CD4-positive, CD25-positive, alpha-beta regulatory T cell (primary cell): ENCODE measurements around the gene WDR64. TPM values are rescaled to one million over a fixed set of nuclear protein-coding genes. Genes with fewer than 3 reads are reported as not detected.

Experiments
- ATAC-seq, 2 donors: fragments of 150-1000 bp; cut with Tn5 transposase; one replicate each; pipeline ENCODE4 v1.10.0; 2021; ENCODE audit warnings: low read depth in 2 of 2, moderate number of reproducible peaks in 2 of 2, moderate library complexity in 1 of 2
- DNase-seq, 3 donors: peaks; one replicate each; pipeline versions ENCODE4 v3.0.0 to v3.0.0-alpha.2; 2012 to 2022; ENCODE audit warnings: mixed read lengths in 1 of 3
- H3K27ac ChIP-seq: one replicate; pipeline ENCODE4 v1.7.0; 2013; ENCODE audit warnings: mild to moderate bottlenecking, low read length; ENCODE audit not compliant: insufficient read depth, poor library complexity, severe bottlenecking
- H3K27me3 ChIP-seq: one replicate; pipeline ENCODE4 v1.7.0; 2013; ENCODE audit warnings: low read length; ENCODE audit not compliant: control insufficient read depth, insufficient read depth
- H3K36me3 ChIP-seq: one replicate; pipeline ENCODE4 v1.7.0; 2013; ENCODE audit warnings: mild to moderate bottlenecking, low read length, moderate library complexity; ENCODE audit not compliant: control insufficient read depth, insufficient read depth
- H3K4me1 ChIP-seq: 2 replicates; pipeline ENCODE4 v1.7.0; 2013; ENCODE audit warnings: mild to moderate bottlenecking, low read length; ENCODE audit not compliant: insufficient read depth, control insufficient read depth, poor library complexity, severe bottlenecking
- H3K4me3 ChIP-seq: one replicate; pipeline ENCODE4 v1.7.0; 2013; ENCODE audit warnings: low read depth, mild to moderate bottlenecking, low read length, moderate library complexity
- H3K9me3 ChIP-seq, 2 experiments: 1 replicate in 1 of 2; 2 replicates in 1 of 2; pipeline ENCODE4 v1.7.0; 2013; ENCODE audit warnings: low read length in 2 of 2, mild to moderate bottlenecking in 1 of 2, moderate library complexity in 1 of 2; ENCODE audit not compliant: control insufficient read depth in 2 of 2
- H3K27ac Mint-ChIP-seq, 3 donors: one replicate each; pipeline ENCODE4 v1.8.0; 2020 to 2022; ENCODE audit warnings: mild to moderate bottlenecking in 3 of 3, mixed read lengths in 3 of 3, moderate library complexity in 2 of 3
- H3K27me3 Mint-ChIP-seq: one replicate; pipeline ENCODE4 v1.8.0; 2022; ENCODE audit warnings: mild to moderate bottlenecking, mixed read lengths
- H3K36me3 Mint-ChIP-seq: one replicate; pipeline ENCODE4 v1.8.0; 2020; ENCODE audit warnings: mixed read lengths
- H3K4me1 Mint-ChIP-seq, 4 donors: one replicate each; pipeline ENCODE4 v1.8.0; 2020 to 2022; ENCODE audit warnings: mixed read lengths in 4 of 4, mild to moderate bottlenecking in 1 of 4
- H3K4me3 Mint-ChIP-seq, 4 donors: one replicate each; pipeline ENCODE4 v1.8.0; 2020 to 2022; ENCODE audit warnings: mild to moderate bottlenecking in 4 of 4, mixed read lengths in 4 of 4, moderate library complexity in 3 of 4
- H3K9me3 Mint-ChIP-seq, 7 donors: one replicate each; pipeline ENCODE4 v1.8.0; 2020 to 2022; ENCODE audit warnings: mixed read lengths in 7 of 7, mild to moderate bottlenecking in 3 of 7, moderate library complexity in 2 of 7
- polyA plus RNA-seq, 4 donors: library from polyadenylated mRNA; unstranded; fragments of 300-500 nt; fragmentation: Illumina TruSeq; gene quantifications; one replicate each; pipeline ENCODE4 v1.2.3, GENCODE V29; 2021
- total RNA-seq: library from RNA; stranded (reverse); gene quantifications from one replicate; pipeline ENCODE4 v1.2.3, GENCODE V29; 2022

The WDR64 gene
- total and polyA plus RNA-seq, 5 donors from 2014 or later = 0.08 to 1.00 (median 0.35) TPM; not detected in 2

DNA sequence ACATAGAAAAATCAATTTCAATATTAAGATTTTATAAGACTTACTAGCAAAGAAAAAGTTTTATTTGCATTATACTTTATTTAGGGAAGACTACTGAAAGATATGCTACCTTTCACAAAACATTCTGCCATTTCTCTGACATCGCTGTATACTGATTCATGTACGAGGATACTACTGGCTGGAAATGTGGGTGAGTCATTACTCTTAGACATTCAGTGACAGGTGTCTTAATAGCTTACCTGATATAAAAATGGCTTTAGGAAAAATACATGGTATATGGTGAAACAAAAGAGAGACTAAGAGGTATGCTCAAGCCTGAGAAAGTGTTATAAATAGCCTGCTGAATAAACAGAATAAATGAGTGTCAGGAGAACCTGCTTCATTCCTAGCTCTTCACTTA is 122.9 kb downstream of the WDR64 start:
- Mint-ChIP-seq H3K36me3 (no peaks in the 10 kb centered on the region), H3K27ac (no peak overlapping the region), H3K4me3 (no peak overlapping the region), H3K9me3 (peaks cover 0 to 3% (median 0%) of the 10 kb centered on the region in 7 donors), H3K27me3 (peaks cover 12% of the 10 kb centered on the region), H3K4me1 (no peaks in the 10 kb centered on the region)
- H3K9me3 ChIP-seq = no peaks in the 10 kb centered on the region
- DNase-seq (no peak), ATAC-seq (no peak)
- no peak overlapping the region for H3K4me3 ChIP-seq
- no peaks in the 10 kb centered on the region for H3K4me1 ChIP-seq
- no peak overlapping the region for H3K27ac ChIP-seq
- no peaks in the 10 kb centered on the region for H3K36me3 ChIP-seq
- H3K27me3 ChIP-seq = no peaks in the 10 kb centered on the region

DNA sequence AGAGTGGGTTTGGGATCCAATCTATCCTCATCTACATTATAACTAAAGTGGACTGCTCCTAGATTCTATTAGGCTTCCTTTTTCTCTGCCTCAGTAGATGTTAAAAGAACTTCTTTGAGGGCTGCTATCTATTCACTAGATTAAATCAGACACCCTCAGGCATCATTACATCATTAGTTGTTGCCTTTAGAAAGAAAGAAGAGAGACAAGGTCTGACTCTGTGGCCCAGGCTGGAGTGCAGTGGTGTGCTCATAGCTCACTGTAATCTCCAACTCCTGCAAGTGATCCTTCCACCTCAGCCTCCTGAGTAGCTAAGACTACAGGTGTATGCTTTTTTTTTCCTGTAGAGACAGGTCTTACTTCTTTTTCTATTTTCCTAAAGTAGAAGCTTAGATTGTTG is 124.8 kb downstream of the WDR64 start:
- Histone ChIP-seq H3K27ac (no peak overlapping the region), H3K4me3 (no peak overlapping the region), H3K27me3 (no peaks in the 10 kb centered on the region), H3K36me3 (no peaks in the 10 kb centered on the region), H3K9me3 (no peaks in the 10 kb centered on the region), H3K4me1 (no peaks in the 10 kb centered on the region)
- DNase-seq (no peak), ATAC-seq (no peak)
- H3K4me3 Mint-ChIP-seq = no peak overlapping the region
- peaks cover 0 to 3% (median 0%) of the 10 kb centered on the region in 7 donors for H3K9me3 Mint-ChIP-seq
- peaks cover 12% of the 10 kb centered on the region for H3K27me3 Mint-ChIP-seq
- no peaks in the 10 kb centered on the region for H3K36me3 Mint-ChIP-seq
- H3K27ac Mint-ChIP-seq = no peak overlapping the region
- H3K4me1 Mint-ChIP-seq = no peaks in the 10 kb centered on the region

DNA sequence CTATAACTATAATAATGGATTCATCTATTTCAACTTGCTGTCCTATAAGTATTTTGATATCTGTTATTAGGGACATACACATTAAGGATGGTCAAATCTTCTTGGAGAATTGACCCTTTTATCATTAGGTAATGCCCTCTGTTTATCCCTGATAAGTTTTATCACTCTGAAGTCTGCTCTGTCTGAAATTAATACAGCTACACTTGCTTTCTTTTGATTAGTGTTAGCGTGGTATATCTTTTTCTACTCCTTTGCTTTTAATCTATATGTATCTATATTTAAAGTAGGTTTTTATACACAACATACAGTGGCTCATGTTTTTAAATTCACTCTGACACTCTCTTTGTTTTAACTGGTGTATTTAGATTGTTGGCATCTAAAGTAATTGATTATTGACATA is 126.0 kb downstream of the WDR64 start:
- Mint-ChIP-seq H3K9me3 (peaks cover 0 to 3% (median 0%) of the 10 kb centered on the region in 7 donors), H3K36me3 (no peaks in the 10 kb centered on the region), H3K27me3 (peaks cover 16% of the 10 kb centered on the region), H3K27ac (no peak overlapping the region), H3K4me3 (no peak overlapping the region), H3K4me1 (no peaks in the 10 kb centered on the region)
- no peak overlapping the region for H3K4me3 ChIP-seq
- no peaks in the 10 kb centered on the region for H3K27me3 ChIP-seq
- DNase-seq (no peak), ATAC-seq (no peak)
- H3K9me3 ChIP-seq = no peaks in the 10 kb centered on the region
- no peaks in the 10 kb centered on the region for H3K36me3 ChIP-seq
- no peaks in the 10 kb centered on the region for H3K4me1 ChIP-seq
- H3K27ac ChIP-seq = no peak overlapping the region

DNA sequence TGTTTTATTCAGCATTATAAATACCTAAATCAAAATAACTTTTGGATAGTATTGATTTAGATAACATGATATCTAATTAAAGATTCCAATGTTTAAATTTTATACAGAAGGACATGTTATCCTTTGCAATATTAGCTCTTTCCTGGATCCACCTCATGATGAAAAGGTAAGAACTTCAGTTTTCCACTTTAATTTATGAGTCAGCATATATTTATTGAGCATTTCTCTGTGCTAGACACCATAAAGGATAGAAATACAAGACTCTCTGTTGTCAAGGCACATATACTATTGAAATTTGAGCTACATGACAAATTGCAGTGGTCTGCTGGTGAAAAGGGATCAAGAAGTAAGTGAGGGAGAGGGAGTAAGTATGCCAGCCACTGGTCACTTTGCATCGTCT is 127.8 kb downstream of the WDR64 start:
- Mint-ChIP-seq H3K27ac (no peak overlapping the region), H3K27me3 (peaks cover 16% of the 10 kb centered on the region), H3K4me3 (no peak overlapping the region), H3K9me3 (peaks cover 0 to 3% (median 0%) of the 10 kb centered on the region in 7 donors), H3K36me3 (no peaks in the 10 kb centered on the region), H3K4me1 (no peaks in the 10 kb centered on the region)
- no peaks in the 10 kb centered on the region for H3K27me3 ChIP-seq
- ATAC-seq (no peak), DNase-seq (no peak)
- H3K36me3 ChIP-seq = no peaks in the 10 kb centered on the region
- no peaks in the 10 kb centered on the region for H3K9me3 ChIP-seq
- H3K4me3 ChIP-seq = no peak overlapping the region
- H3K4me1 ChIP-seq = no peaks in the 10 kb centered on the region
- H3K27ac ChIP-seq = no peak overlapping the region

DNA sequence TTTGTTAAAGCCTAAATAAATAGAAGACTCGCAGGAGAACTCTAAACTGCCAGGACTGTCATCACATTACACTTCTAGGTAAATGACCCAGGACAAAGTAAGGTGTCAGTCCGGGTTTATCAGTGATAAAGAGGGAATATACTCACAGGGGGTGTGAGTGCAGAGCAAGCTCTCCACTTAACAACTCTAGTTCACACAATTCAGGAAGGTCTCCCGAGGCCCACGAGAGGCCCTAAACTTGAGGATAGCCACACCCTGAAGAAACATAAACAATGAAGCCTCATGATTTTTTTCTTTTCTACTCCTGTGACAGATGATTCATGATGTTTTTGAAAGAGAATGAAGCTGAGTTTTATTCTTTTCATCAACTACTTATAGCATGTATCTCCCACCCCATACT is 130.3 kb downstream of the WDR64 start:
- no peaks in the 10 kb centered on the region for H3K9me3 ChIP-seq
- H3K4me3 ChIP-seq = no peak overlapping the region
- Mint-ChIP-seq H3K4me1 (no peaks in the 10 kb centered on the region), H3K27ac (no peak overlapping the region), H3K36me3 (no peaks in the 10 kb centered on the region), H3K27me3 (peaks cover 16% of the 10 kb centered on the region), H3K9me3 (peaks cover 0 to 3% (median 0%) of the 10 kb centered on the region in 7 donors), H3K4me3 (peak overlapping the region in 1 of 4 donors; percentile 62)
- H3K4me1 ChIP-seq = no peaks in the 10 kb centered on the region
- DNase-seq = no peak
- H3K36me3 ChIP-seq = no peaks in the 10 kb centered on the region
- no peaks in the 10 kb centered on the region for H3K27me3 ChIP-seq
- ATAC-seq = no peak
- no peak overlapping the region for H3K27ac ChIP-seq

DNA sequence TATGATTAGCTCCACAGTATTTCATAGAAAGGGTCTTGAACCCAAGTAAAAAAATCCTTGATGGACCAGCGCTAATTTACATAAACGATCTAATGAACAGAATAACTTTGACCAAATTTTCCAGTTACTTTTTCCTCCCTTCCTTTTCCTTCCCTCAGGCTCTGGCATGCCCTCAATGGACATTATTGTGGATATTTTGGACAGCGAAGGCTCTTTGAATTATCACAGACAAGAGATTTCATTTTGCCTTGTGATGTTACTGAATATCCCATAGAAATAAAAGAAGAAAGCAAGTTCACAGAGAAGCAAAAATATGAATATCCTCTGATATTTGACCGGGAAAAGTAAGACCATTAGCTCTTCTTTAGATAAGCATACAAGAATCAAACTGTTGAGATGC is 135.6 kb downstream of the WDR64 start:
- H3K9me3 ChIP-seq = no peaks in the 10 kb centered on the region
- Mint-ChIP-seq H3K4me3 (no peak overlapping the region), H3K27ac (no peak overlapping the region), H3K27me3 (peaks cover 4% of the 10 kb centered on the region), H3K4me1 (no peaks in the 10 kb centered on the region), H3K36me3 (no peaks in the 10 kb centered on the region), H3K9me3 (peaks cover 0 to 3% (median 0%) of the 10 kb centered on the region in 7 donors)
- H3K4me1 ChIP-seq = no peaks in the 10 kb centered on the region
- no peaks in the 10 kb centered on the region for H3K36me3 ChIP-seq
- DNase-seq = no peak
- H3K27me3 ChIP-seq = no peaks in the 10 kb centered on the region
- no peak overlapping the region for H3K4me3 ChIP-seq
- H3K27ac ChIP-seq = no peak overlapping the region
- ATAC-seq = no peak

DNA sequence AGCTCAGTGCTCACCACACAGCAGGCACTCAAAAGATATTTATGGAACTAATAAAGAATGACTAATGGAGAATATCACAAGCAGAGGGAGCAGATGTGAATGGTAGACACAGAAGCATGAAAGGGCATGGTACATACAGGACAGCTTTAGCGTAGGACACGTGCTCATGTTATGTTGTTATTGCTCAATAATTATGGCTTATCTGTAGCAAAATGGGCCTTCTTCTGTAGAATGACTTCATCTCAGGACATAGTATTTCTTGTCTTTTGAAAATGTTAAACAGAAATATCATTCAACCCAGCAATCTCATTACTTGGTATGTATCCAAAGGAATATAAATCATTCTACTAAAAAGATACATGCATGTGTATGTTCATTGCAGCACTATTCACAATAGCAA is 137.0 kb downstream of the WDR64 start:
- H3K36me3 ChIP-seq = no peaks in the 10 kb centered on the region
- H3K4me1 ChIP-seq = no peaks in the 10 kb centered on the region
- no peak overlapping the region for H3K27ac ChIP-seq
- H3K36me3 Mint-ChIP-seq = no peaks in the 10 kb centered on the region
- H3K9me3 ChIP-seq = no peaks in the 10 kb centered on the region
- H3K4me3 ChIP-seq = no peak overlapping the region
- DNase-seq (no peak), ATAC-seq (no peak)
- H3K27me3 ChIP-seq = no peaks in the 10 kb centered on the region
- H3K4me3 Mint-ChIP-seq = no peak overlapping the region
- no peaks in the 10 kb centered on the region for H3K27me3 Mint-ChIP-seq
- H3K4me1 Mint-ChIP-seq = no peaks in the 10 kb centered on the region
- H3K27ac Mint-ChIP-seq = no peak overlapping the region
- peaks cover 0 to 3% (median 0%) of the 10 kb centered on the region in 7 donors for H3K9me3 Mint-ChIP-seq

DNA sequence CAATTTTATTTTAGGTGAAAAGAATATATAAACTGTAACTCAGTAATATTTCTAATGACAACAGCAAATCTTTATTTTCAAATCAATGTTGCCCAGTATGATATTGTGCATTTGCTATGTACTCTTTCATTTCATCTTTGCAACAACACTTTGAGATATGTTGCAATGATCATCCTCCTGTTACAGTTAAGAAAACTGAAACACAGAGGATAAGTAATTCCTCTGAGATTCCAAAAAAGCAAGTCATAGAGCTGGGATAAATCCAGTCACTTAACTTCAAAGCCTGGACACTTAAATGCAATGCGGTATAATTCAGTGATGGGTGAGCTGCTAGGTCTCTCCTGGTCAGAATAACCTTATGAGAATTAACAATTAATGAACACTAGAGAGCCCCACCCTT is 147.3 kb downstream of the WDR64 start:
- no peak for ATAC-seq
- Mint-ChIP-seq H3K4me3 (no peak overlapping the region), H3K27me3 (peaks cover 7% of the 10 kb centered on the region), H3K4me1 (peaks cover 0 to 2% (median 0%) of the 10 kb centered on the region in 4 donors), H3K27ac (no peak overlapping the region), H3K9me3 (peaks cover 0 to 2% (median 0%) of the 10 kb centered on the region in 7 donors), H3K36me3 (no peaks in the 10 kb centered on the region)
- Histone ChIP-seq H3K36me3 (no peaks in the 10 kb centered on the region), H3K27ac (no peak overlapping the region), H3K27me3 (no peaks in the 10 kb centered on the region), H3K4me1 (no peaks in the 10 kb centered on the region), H3K4me3 (no peak overlapping the region), H3K9me3 (no peaks in the 10 kb centered on the region)
- DNase-seq = no peak
